PC-3 (cell line): ENCODE measurements around the gene TMEM186.

ENCODE experiments used
- CTCF ChIP-seq: fragments of 300-600 bp; sonication (generic); conservative IDR thresholded peaks from 2 replicates; pipeline ENCODE4 v1.5.1; 2017; ENCODE audit warnings: antibody characterized with exemption, low read depth, mild to moderate bottlenecking, low read length
- EZH2 ChIP-seq: fragments of 300-600 bp; sonication (generic); IDR thresholded peaks from one replicate; pipeline ENCODE4 v1.6.1; 2017; ENCODE audit warnings: antibody characterized with exemption, mild to moderate bottlenecking, low read length; ENCODE audit not compliant: unreplicated experiment

- no peak; the same call in 1 of the 2 replicates for TF ChIP-seq CTCF
- no peak for TF ChIP-seq EZH2
Observed at GRCh38 chr16:8796469-8797363, 723 bp downstream of the TMEM186 start.
